ENCODE measurements around the gene SLC66A3.

- TF ChIP-seq CTCF (IDR thresholded peaks at IDR 0.05) (no peak), POLR2A (IDR thresholded peaks at IDR 0.05; ENCODE audit: low read depth) (no peak), POLR2AphosphoS5 (IDR thresholded peaks at IDR 0.05) (no peak)
Measured at GRCh38 chr2:11166476-11166875, 11.2 kb downstream of the SLC66A3 start.

Data from esophagus muscularis mucosa (tissue), 3 donors.